HG03060 (cell line): ENCODE data around the gene AVPI1.
A peak's percentile ranks its signal among the peaks of the same experiment; 100 is the strongest.

Experiments
- ATAC-seq: cut with Tn5 transposase; IDR thresholded peaks from one replicate; pipeline ENCODE4 v1.9.1; 2021; ENCODE audit warnings: low read depth, moderate number of reproducible peaks; ENCODE audit not compliant: unreplicated experiment

Gene AVPI1

GRCh38 chr10:97686962-97687784 is at the start of gene AVPI1:
TSS of gene AVPI1 (minus strand) at chr10:97687241. CDS start at chr10:97679905, 7,336 bp downstream.
- peak; percentile 95 for ATAC-seq

- ATAC-seq, result peak; percentile 8
These were observed 49.4 kb upstream of the AVPI1 start for GRCh38 chr10:97736403-97736901.

- no peak for ATAC-seq
These were observed 47.0 kb upstream of the AVPI1 start for GRCh38 chr10:97734021-97734420.

- no peak for ATAC-seq
These were observed 46.2 kb upstream of the AVPI1 start for GRCh38 chr10:97733256-97733655.

GRCh38 chr10:97732052-97732359 is 45.0 kb upstream of the AVPI1 start:
- no peak for ATAC-seq

GRCh38 chr10:97731346-97732051 is 44.5 kb upstream of the AVPI1 start:
- ATAC-seq, result no peak

- no peak for ATAC-seq
These were observed 42.0 kb upstream of the AVPI1 start for GRCh38 chr10:97729014-97729413.

GRCh38 chr10:97726636-97727178 is 39.7 kb upstream of the AVPI1 start:
- no peak for ATAC-seq

GRCh38 chr10:97724341-97724941 is 37.4 kb upstream of the AVPI1 start:
- ATAC-seq, result no peak

- ATAC-seq, result no peak
These were observed 36.0 kb upstream of the AVPI1 start for GRCh38 chr10:97723001-97723400.

- no peak for ATAC-seq
These were observed 35.1 kb upstream of the AVPI1 start for GRCh38 chr10:97721871-97722780.

- no peak for ATAC-seq
These were observed 32.6 kb upstream of the AVPI1 start for GRCh38 chr10:97719602-97720001.

GRCh38 chr10:97718659-97719142 is 31.7 kb upstream of the AVPI1 start:
- no peak for ATAC-seq

GRCh38 chr10:97718178-97718577 is 31.1 kb upstream of the AVPI1 start:
- no peak for ATAC-seq

GRCh38 chr10:97717627-97718026 is 30.6 kb upstream of the AVPI1 start:
- no peak for ATAC-seq

- no peak for ATAC-seq
These were observed 28.3 kb upstream of the AVPI1 start for GRCh38 chr10:97715259-97715874.

GRCh38 chr10:97714401-97715258 is 27.6 kb upstream of the AVPI1 start:
- no peak for ATAC-seq

- ATAC-seq, result no peak
These were observed 26.9 kb upstream of the AVPI1 start for GRCh38 chr10:97713826-97714400.
